HS-5 (cell line): ENCODE results near the gene LZTR1.
"Not testable (repeated sequence)": the region's sequence is repeated elsewhere in the genome, so short reads cannot be mapped to it uniquely, and the experiment has no call there.

Experiments
- DNase-seq: peaks from one replicate; pipeline ENCODE4 v3.0.0-alpha.2; 2012; ENCODE audit warnings: low read depth

LZTR1 gene

GRCh38 chr22:21033895-21034294 is 51.8 kb downstream of the LZTR1 start:
- DNase-seq: no peak

GRCh38 chr22:21034989-21035388 is 52.9 kb downstream of the LZTR1 start:
- DNase-seq: no peak

- DNase-seq: no peak
These were observed 56.3 kb downstream of the LZTR1 start for GRCh38 chr22:21038405-21038804.

- DNase-seq: not testable (repeated sequence)
These were observed 57.1 kb downstream of the LZTR1 start for GRCh38 chr22:21039158-21039557.

GRCh38 chr22:21041937-21042336 is 59.8 kb downstream of the LZTR1 start:
- peak; percentile 39 for DNase-seq

- no peak for DNase-seq
These were observed 61.1 kb downstream of the LZTR1 start for GRCh38 chr22:21042978-21043859.

- no peak for DNase-seq
These were observed 61.9 kb downstream of the LZTR1 start for GRCh38 chr22:21043860-21044535.

GRCh38 chr22:21044931-21045584 is 63.0 kb downstream of the LZTR1 start:
- DNase-seq: peak; percentile 36

GRCh38 chr22:21045585-21046294 is 63.6 kb downstream of the LZTR1 start, which contains the start of gene LRRC74B:
Gene LRRC74B, plus strand, starts transcription at chr22:21045946. Its CDS starts 41 bp downstream, at chr22:21045987.
- peak; percentile 48 for DNase-seq

GRCh38 chr22:21047035-21047661 is 65.1 kb downstream of the LZTR1 start:
- DNase-seq: no peak

- no peak for DNase-seq
These were observed 65.6 kb downstream of the LZTR1 start for GRCh38 chr22:21047730-21048129.

GRCh38 chr22:21048448-21048847 is 66.4 kb downstream of the LZTR1 start:
- DNase-seq: not testable (repeated sequence)
